Measurements from ENCODE around the gene NUMBL. TPM values are rescaled to one million over a fixed set of nuclear protein-coding genes. Genes with fewer than 3 reads are reported as not detected.

NUMBL gene
- total RNA-seq, 4 donors from 2014 or later = 11.2 to 45.8 (median 36.0) TPM

GRCh38 chr19:40717325-40717879, 27.0 kb upstream of the NUMBL start:
- WGBS, 2 donors = 0 to 2% methylated on average over 6 to 17 of the region's 20 CpGs
- no peak for TF ChIP-seq POLR2A (IDR thresholded peaks at IDR 0.05)
- TF ChIP-seq, protein P1, sequence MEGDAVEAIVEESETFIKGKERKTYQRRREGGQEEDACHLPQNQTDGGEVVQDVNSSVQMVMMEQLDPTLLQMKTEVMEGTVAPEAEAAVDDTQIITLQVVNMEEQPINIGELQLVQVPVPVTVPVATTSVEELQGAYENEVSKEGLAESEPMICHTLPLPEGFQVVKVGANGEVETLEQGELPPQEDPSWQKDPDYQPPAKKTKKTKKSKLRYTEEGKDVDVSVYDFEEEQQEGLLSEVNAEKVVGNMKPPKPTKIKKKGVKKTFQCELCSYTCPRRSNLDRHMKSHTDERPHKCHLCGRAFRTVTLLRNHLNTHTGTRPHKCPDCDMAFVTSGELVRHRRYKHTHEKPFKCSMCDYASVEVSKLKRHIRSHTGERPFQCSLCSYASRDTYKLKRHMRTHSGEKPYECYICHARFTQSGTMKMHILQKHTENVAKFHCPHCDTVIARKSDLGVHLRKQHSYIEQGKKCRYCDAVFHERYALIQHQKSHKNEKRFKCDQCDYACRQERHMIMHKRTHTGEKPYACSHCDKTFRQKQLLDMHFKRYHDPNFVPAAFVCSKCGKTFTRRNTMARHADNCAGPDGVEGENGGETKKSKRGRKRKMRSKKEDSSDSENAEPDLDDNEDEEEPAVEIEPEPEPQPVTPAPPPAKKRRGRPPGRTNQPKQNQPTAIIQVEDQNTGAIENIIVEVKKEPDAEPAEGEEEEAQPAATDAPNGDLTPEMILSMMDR (IDR thresholded peaks at IDR 0.05) = no peak
- H3K4me3 ChIP-seq (ENCODE audit: low read depth, poor library complexity, severe bottlenecking) = peak overlapping the region; percentile 79
- intact Hi-C loops (cut with DNase I; ENCODE audit: low total_unique reads) = no loop called here
- DNase-seq (ENCODE audit: low spot score in 2 of 2) = peak; percentile 49 to 92

DNA sequence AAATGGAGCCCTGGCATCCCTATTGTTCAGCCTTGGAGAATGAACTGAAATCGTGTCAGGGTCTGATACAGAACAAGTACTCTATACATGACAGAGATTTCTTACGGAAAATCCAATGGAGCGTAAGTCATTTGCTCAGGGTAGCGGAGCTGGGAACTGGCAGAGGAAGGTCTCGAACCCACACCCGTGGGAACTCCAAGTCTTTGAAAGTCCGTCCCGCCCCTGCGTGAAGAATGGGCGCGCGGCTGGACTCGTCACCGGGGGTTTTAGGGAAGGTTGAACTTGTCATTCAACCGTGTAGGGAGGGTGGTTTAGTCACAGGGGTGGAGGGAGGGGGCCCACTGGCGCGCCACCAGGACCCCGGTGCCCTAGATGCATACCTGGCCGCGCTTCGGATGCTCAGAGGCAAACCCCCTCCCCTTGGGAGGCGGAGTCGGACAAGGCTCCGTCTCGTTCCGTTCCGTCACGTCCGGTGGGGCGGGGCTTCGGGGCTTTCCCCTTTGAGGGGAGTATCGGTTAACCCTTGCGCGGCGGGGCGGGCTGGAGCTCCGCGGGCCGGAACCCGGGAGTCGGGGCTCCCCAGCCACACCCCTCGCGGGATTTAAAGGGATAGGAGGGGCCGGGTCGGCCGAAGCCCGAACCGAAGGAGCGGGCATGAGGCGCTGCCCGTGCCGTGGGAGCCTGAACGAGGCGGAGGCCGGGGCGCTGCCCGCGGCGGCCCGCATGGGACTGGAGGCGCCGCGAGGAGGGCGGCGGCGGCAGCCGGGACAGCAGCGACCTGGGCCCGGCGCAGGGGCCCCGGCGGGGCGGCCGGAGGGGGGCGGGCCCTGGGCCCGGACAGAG, 26.3 kb upstream of the NUMBL start, which contains the start of the genes COQ8B and ITPKC:
Gene COQ8B (minus strand): TSS at position 405 of the 843 bp plus-strand sequence. CDS start 2,254 bp downstream, outside the sequence.
Gene ITPKC (plus strand): TSS at position 631 of the 843 bp plus-strand sequence. CDS start 24 bp downstream, at position 655.
- WGBS, 2 donors = 0 to 1% methylated on average over 53 to 57 of the region's 76 CpGs
- H3K4me3 ChIP-seq (ENCODE audit: low read depth, poor library complexity, severe bottlenecking) = peak within 1 kb of the TSS; percentile 79
- peak; percentile 99 to 100 for DNase-seq (ENCODE audit: low spot score in 2 of 2)
- TF ChIP-seq, protein P1 (IDR thresholded peaks at IDR 0.05) = no peak
- TF ChIP-seq POLR2A (IDR thresholded peaks at IDR 0.05) = peak in 1 of 2 donors; percentile 17
- intact Hi-C loops (cut with DNase I; ENCODE audit: low total_unique reads) = no loop called here

DNA sequence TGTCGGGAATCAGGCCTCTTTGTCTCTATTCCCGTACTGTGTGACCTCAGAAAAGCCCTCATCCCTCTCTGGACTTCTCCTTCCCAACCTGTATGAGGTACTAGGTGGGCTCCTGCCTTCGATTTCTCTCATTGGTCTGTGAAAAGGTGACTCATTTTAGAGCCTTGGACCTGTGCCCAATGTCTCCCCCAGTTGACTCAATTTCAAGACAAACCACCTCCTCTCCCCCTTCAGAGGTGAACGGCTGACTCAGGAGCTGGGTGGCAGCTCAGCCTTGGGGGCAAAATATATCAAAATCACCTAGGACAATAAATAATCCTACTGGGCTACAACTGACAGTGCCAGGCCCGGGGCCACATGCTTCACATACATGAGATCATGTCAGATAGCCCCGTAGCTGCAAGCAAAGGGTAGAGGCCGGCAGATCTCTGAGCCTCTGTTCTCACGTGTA, 25.6 kb upstream of the NUMBL start:
- no peak for TF ChIP-seq POLR2A (IDR thresholded peaks at IDR 0.05)
- TF ChIP-seq, protein P1 (IDR thresholded peaks at IDR 0.05) = no peak
- peak overlapping the region; percentile 23 for H3K4me3 ChIP-seq (ENCODE audit: low read depth, poor library complexity, severe bottlenecking)
- DNase-seq (ENCODE audit: low spot score in 2 of 2) = peak in 1 of 2 donors; percentile 76
- intact Hi-C loops (cut with DNase I; ENCODE audit: low total_unique reads) = no loop called here
- WGBS, 2 donors = 0 to 5% methylated on average over 8 of the region's 8 CpGs

DNA sequence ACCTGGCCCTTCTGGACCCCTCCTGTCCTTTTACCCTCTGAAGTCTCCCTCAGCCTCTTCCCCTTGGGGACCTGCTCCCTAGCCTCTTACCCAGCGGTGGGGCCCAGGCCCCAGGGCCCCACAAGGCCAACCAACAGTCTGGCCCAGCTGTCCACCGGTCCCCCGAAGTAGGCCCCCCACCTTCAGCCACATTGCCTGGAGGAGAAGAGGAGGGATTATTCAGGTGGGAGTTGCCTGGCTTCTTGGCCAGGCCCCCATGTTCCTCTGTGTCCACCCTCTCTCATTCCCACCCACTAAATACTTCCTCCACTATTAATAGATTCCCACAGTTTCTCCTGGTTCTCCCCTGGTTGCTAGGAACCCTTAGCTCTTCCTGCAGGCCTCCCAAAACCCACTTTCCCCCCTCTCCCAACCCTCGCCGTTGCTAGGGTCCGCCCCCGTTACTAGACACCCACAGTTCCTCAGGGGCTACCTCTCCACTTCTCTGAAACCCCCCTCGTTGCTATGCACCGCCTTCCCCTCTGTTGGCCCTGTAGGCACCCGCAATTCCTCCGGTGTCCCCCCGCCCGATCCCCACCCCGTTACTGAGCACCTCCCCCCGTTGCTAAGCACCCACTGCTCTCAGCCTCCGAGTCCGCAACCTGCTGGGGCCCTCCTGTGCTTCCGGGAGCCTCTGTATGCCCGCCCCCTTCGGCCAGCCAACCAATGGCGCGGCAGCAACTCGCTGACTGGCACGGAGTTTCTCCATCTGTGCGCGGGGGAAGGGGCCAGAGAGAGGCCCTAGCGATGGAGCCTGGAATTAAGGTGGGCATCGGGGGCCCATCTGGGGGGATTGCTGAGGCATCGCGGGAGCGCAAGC, 24.2 kb upstream of the NUMBL start:
- H3K4me3 ChIP-seq (ENCODE audit: low read depth, poor library complexity, severe bottlenecking) = peak overlapping the region; percentile 27
- DNase-seq (ENCODE audit: low spot score in 2 of 2) = peak; percentile 93 to 99
- WGBS, 2 donors = 2 to 4% methylated on average over 28 to 31 of the region's 31 CpGs
- intact Hi-C loops (cut with DNase I; ENCODE audit: low total_unique reads) = no loop called here
- TF ChIP-seq POLR2A (IDR thresholded peaks at IDR 0.05) = no peak
- TF ChIP-seq, protein P1 (IDR thresholded peaks at IDR 0.05) = no peak

DNA sequence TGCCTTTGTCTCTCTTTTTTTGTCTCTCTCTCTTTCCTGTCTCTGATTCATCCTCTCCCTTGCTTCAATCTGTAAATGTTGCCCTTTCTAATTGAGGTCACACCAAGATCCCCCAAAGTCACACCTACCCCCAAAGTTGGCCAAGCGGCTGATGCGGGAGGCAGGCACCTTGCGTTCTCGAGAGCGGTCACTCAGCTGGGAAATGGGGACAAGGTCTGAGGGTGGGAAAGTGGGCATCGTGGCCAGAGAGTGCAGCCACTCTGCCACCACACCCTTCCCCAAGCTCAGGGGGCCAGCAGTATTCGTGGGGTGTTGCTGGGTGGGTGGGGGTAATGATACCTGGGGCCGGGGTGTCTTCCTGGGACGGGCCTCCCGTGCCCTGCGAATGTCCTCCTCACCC, 23.5 kb upstream of the NUMBL start:
- no peak overlapping the region for H3K4me3 ChIP-seq (ENCODE audit: low read depth, poor library complexity, severe bottlenecking)
- intact Hi-C loops (cut with DNase I; ENCODE audit: low total_unique reads) = no loop called here
- WGBS, 2 donors = 82 to 84% methylated on average over 11 of the region's 11 CpGs
- DNase-seq (ENCODE audit: low spot score in 2 of 2) = no peak
- TF ChIP-seq POLR2A (IDR thresholded peaks at IDR 0.05) = no peak
- TF ChIP-seq, protein P1 (IDR thresholded peaks at IDR 0.05) = no peak
